ENCODE data around the gene GAS2L2. TPM values are rescaled to one million over a fixed set of nuclear protein-coding genes. Genes with fewer than 3 reads are reported as not detected.

The GAS2L2 gene
- total and polyA plus RNA-seq, 8 donors, result under 0.01 to 0.05 TPM; not detected in 6

DNA sequence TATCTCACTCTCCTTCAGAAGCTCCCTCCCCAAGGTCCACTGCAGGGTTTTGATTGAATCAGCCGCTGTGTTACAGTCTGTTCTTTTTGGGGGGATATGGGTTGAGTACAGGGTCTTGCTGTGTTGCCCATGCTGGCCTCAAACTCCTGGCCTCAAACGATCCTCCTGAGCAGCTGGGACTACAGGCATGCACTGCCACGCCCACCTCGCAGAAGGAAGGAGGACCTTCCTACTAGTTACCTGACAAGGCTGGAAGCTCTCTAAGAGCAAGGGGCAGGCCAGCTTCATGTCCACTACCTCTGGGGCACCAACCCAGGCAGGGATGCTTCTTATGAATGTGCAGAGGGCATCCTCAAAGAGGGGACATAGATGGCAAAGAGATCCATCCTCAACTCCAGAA is 44.3 kb upstream of the GAS2L2 start:
- DNase-seq, result no peak
- Histone ChIP-seq H3K27me3 (peaks cover 0 to 55% (median 7%) of the 10 kb centered on the region in 3 donors), H3K4me3 (no peak overlapping the region), H3K36me3 (no peaks in the 10 kb centered on the region), H3K9me3 (no peaks in the 10 kb centered on the region), H3K27ac (no peak overlapping the region), H3K4me1 (peaks cover 26 to 76% (median 51%) of the 10 kb centered on the region in 4 donors)
- TF ChIP-seq, protein P1, sequence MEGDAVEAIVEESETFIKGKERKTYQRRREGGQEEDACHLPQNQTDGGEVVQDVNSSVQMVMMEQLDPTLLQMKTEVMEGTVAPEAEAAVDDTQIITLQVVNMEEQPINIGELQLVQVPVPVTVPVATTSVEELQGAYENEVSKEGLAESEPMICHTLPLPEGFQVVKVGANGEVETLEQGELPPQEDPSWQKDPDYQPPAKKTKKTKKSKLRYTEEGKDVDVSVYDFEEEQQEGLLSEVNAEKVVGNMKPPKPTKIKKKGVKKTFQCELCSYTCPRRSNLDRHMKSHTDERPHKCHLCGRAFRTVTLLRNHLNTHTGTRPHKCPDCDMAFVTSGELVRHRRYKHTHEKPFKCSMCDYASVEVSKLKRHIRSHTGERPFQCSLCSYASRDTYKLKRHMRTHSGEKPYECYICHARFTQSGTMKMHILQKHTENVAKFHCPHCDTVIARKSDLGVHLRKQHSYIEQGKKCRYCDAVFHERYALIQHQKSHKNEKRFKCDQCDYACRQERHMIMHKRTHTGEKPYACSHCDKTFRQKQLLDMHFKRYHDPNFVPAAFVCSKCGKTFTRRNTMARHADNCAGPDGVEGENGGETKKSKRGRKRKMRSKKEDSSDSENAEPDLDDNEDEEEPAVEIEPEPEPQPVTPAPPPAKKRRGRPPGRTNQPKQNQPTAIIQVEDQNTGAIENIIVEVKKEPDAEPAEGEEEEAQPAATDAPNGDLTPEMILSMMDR (IDR thresholded peaks at IDR 0.05), result no peak
- TF ChIP-seq EP300 (IDR thresholded peaks at IDR 0.05) (no peak), POLR2A (IDR thresholded peaks at IDR 0.05) (no peak), POLR2AphosphoS5 (IDR thresholded peaks at IDR 0.05) (no peak)
- whole genome bisulfite sequencing, 5 donors, result 36 to 67% (median 51%) methylated on average over 4 of the region's 4 CpGs
- intact Hi-C loops (cut with DNase I; ENCODE audit: low total_unique reads), result no loop called here

DNA sequence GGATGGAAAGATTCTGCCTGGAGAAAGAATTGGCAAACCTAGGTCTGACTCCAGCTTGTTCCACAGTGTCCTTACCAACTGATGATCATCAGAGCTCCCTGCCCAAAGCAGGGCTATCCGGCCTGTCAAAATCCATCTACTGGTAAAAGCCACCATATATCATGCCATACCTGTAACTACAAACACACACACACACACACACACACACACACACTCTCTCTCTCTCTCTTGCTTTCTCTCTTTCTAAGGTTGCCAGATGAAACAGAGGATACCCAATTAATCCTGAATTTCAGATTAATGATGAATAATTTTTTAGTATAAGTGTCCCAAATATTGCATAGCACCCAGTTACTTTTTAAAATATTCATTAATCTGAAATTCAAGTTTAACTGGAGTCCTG is 43.9 kb upstream of the GAS2L2 start:
- Histone ChIP-seq H3K4me3 (no peak overlapping the region), H3K27me3 (peaks cover 0 to 55% (median 7%) of the 10 kb centered on the region in 3 donors), H3K4me1 (peaks cover 23 to 72% (median 48%) of the 10 kb centered on the region in 4 donors), H3K9me3 (no peaks in the 10 kb centered on the region), H3K27ac (no peak overlapping the region), H3K36me3 (no peaks in the 10 kb centered on the region)
- intact Hi-C loops (cut with DNase I; ENCODE audit: low total_unique reads), result no loop called here
- 85 to 100% (median 93%) methylated on average over 1 of the region's 1 CpG for WGBS, 5 donors
- TF ChIP-seq EP300 (IDR thresholded peaks at IDR 0.05), result no peak
- TF ChIP-seq, protein P1 (IDR thresholded peaks at IDR 0.05), result no peak
- TF ChIP-seq POLR2A (IDR thresholded peaks at IDR 0.05), result no peak
- TF ChIP-seq POLR2AphosphoS5 (IDR thresholded peaks at IDR 0.05), result no peak
- DNase-seq, result no peak

DNA sequence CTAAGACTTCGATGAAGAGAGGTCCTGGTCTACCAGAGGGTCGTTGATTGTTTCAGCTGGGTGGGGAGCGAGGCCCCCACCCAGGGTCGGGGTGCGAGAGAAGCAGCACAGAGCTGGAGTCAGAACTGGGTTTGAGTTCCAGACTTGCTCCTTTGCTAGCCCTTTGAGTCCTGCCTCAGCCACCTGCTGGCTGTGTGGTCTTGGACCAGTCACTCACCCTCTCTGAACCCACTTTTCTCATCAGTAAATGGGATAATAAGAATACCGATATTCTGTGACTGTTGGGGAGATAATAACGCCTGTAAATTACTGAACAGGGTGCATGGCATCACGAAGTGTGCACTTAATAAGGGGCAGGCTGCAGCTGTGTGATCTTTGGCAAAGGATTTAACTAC is 42.8 kb upstream of the GAS2L2 start:
- no peak for TF ChIP-seq EP300 (IDR thresholded peaks at IDR 0.05)
- TF ChIP-seq POLR2A (IDR thresholded peaks at IDR 0.05), result no peak
- TF ChIP-seq POLR2AphosphoS5 (IDR thresholded peaks at IDR 0.05), result no peak
- TF ChIP-seq, protein P1 (IDR thresholded peaks at IDR 0.05), result no peak
- H3K4me3 ChIP-seq, result peak overlapping the region; percentile 65 to 84 (median 66)
- no peaks in the 10 kb centered on the region for H3K36me3 ChIP-seq
- H3K4me1 ChIP-seq, result peaks cover 19 to 61% (median 38%) of the 10 kb centered on the region in 4 donors
- 24 to 38% (median 34%) methylated on average over 7 to 8 of the region's 8 CpGs for WGBS, 5 donors
- intact Hi-C loops (cut with DNase I; ENCODE audit: low total_unique reads), result no loop called here
- peaks cover 0 to 55% (median 7%) of the 10 kb centered on the region in 3 donors for H3K27me3 ChIP-seq
- peak overlapping the region in 4 of 5 donors; percentile 57 to 76 (median 71) for H3K27ac ChIP-seq
- no peak for DNase-seq
- no peaks in the 10 kb centered on the region for H3K9me3 ChIP-seq

DNA sequence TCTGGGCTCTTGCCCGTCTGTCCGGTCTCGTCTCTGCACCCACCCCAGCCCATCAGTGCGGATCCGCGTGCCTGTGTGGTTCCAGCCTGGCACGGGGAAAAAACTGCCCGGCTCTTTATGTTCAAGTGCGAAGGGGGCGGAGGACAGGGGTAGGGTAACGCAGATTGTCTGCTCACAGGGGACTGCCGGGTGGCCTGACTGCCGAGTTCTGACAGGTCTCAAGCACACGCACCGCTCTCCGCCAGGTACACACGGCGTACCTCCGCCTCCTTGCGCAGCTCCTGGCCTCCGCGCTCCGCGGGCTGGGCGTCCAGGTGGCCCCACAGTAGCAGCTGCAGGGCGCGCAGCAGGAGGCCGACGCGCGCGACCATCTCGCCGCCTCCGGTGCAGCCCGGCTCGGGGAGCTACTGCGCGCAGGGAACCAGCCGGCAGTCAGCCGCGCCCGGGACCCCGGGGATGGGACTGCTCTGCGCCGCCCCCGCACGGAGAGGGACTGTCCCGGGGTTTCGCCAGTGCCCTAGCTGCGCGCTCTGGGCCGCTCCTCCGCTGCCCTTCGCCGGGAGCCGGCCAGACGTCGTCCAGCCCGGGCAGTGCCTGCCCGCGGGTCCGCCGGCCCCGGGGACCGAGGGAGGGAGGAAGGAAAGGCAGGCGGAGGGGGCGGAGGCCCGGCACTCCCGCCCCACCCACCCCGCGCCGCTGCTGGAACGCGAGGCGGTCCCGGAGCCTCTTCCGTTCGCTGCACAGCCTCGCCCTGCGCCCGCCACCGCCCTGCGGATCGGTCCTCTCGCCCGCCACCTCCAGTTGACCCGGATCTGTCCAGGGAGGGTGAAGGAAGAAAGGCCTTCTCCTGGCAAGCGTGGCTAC is 42.2 kb upstream of the GAS2L2 start, which contains the start of gene MMP28:
TSS of gene MMP28 (minus strand) at position 635 of the 864 bp plus-strand sequence. CDS start at position 371, 264 bp downstream.
- WGBS, 5 donors, result 0 to 4% (median 1%) methylated on average over 27 to 88 of the region's 89 CpGs
- peak within 1 kb of the TSS; percentile 57 to 76 (median 68) for H3K27ac ChIP-seq
- H3K27me3 ChIP-seq, result peaks cover 0 to 55% (median 7%) of the 10 kb centered on the region in 3 donors
- intact Hi-C loops (cut with DNase I; ENCODE audit: low total_unique reads), result no loop called here
- peak; percentile 64 to 87 for DNase-seq
- TF ChIP-seq POLR2A (IDR thresholded peaks at IDR 0.05) (no peak), POLR2AphosphoS5 (IDR thresholded peaks at IDR 0.05) (peak in 2 of 3 donors; percentile 23 to 32)
- H3K36me3 ChIP-seq, result no peaks in the 10 kb centered on the region
- H3K4me1 ChIP-seq, result peaks cover 16 to 55% (median 33%) of the 10 kb centered on the region in 4 donors
- H3K9me3 ChIP-seq, result no peaks in the 10 kb centered on the region
- H3K4me3 ChIP-seq, result peak within 1 kb of the TSS; percentile 65 to 84 (median 66)

All from stomach (tissue), 9 donors.